ENCODE results near the gene TAS2R46. TPM values are rescaled to one million over a fixed set of nuclear protein-coding genes. Genes with fewer than 3 reads are reported as not detected.
"Not testable (repeated sequence)": the region's sequence is repeated elsewhere in the genome, so short reads cannot be mapped to it uniquely, and the experiment has no call there.

The TAS2R46 gene, protein sequence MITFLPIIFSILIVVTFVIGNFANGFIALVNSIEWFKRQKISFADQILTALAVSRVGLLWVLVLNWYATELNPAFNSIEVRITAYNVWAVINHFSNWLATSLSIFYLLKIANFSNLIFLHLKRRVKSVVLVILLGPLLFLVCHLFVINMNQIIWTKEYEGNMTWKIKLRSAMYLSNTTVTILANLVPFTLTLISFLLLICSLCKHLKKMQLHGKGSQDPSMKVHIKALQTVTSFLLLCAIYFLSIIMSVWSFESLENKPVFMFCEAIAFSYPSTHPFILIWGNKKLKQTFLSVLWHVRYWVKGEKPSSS
- polyA plus RNA-seq (2013, experiment 1 of 2) = not detected
- not detected for polyA plus RNA-seq (2013, experiment 2 of 2)

DNA sequence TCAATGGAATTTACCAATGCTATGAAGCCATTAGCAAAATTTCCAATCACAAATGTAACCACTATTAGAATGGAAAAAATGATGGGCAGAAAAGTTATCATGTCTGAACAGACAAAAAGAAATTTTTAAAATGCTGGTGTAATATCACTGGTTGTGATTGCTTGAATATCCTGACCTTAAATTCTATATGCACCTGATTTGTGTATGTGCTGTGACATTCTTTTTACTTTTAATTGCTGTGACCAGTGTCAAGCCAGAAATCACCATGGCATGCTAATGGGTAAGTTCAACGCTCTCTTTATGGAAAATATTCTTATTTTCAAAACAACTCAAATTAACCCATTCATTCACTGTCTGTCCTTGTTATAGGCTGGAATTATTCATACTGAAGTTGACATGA, at the start of gene TAS2R46:
Gene TAS2R46 (minus strand): TSS at position 101 of the 400 bp plus-strand sequence. CDS start 0 bp downstream, at position 101.
- WGBS = 100% methylated on average over 1 of the region's 1 CpG
- H3K4me1 ChIP-seq (ENCODE audit: insufficient read depth, low read length); H3K36me3 ChIP-seq (ENCODE audit: insufficient read depth, low read length); H3K9me3 ChIP-seq (ENCODE audit: insufficient read depth, low read depth, low read length); H3K27me3 ChIP-seq (ENCODE audit: insufficient read depth, low read length); H3K9ac ChIP-seq (ENCODE audit: low read depth, low read length); H3K27ac ChIP-seq (ENCODE audit: low read depth, low read length); H3K4me3 ChIP-seq (ENCODE audit: low read length): not testable (repeated sequence)

DNA sequence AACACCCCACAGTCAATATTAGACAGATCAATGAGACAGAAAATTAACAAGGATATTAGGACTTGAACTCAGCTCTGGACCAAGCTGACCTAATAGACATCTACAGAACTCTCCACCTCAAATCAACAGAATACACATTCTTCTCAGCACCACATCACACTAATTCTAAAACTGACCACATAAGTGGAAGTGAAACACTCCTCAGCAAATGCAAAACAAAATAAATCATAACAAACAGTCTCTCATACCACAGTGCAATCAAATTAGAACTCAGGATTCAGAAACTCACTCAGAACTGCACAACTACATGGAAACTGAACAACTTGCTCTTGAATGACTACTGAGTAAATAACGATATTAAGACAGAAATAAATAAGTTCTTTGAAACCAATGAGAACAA, 49.1 kb upstream of the TAS2R46 start:
- H3K36me3 ChIP-seq (ENCODE audit: insufficient read depth, low read length) = peaks cover 12% of the 10 kb centered on the region; the same call in 1 of the 2 replicates
- H3K27me3 ChIP-seq (ENCODE audit: insufficient read depth, low read length); H3K27ac ChIP-seq (ENCODE audit: low read depth, low read length); H3K9me3 ChIP-seq (ENCODE audit: insufficient read depth, low read depth, low read length); H3K4me1 ChIP-seq (ENCODE audit: insufficient read depth, low read length); H3K4me3 ChIP-seq (ENCODE audit: low read length); H3K9ac ChIP-seq (ENCODE audit: low read depth, low read length): not testable (repeated sequence)
- no CpG with 5 or more reads among the region's 1 CpG for WGBS

DNA sequence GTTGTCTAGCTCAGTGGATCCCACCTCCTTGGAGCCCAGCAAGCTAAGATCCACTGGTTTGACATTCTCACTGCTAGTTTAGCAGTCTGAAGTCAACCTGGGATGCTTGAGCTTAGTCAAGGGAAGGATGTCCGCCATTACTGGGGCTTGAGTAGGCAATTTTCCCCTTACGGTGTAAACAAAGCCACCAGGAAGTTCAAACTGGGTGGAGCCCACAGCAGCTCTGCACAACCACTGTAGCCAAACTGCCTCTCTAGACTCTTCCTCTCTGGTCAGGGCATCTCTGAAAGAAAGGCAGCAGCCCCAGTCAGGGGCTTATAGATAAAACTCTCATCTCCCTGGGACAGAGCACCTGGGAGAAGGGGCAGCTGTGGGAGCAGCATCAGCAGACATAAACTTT, 46.8 kb upstream of the TAS2R46 start:
- H3K4me3 ChIP-seq (ENCODE audit: low read length) = no peak overlapping the region
- no peak overlapping the region for H3K27ac ChIP-seq (ENCODE audit: low read depth, low read length)
- H3K9me3 ChIP-seq (ENCODE audit: insufficient read depth, low read depth, low read length) = peaks cover 3% of the 10 kb centered on the region; the same call in 1 of the 2 replicates
- H3K36me3 ChIP-seq (ENCODE audit: insufficient read depth, low read length) = peaks cover 11% of the 10 kb centered on the region; the same call in 1 of the 2 replicates
- H3K27me3 ChIP-seq (ENCODE audit: insufficient read depth, low read length) = no peaks in the 10 kb centered on the region
- 95% methylated on average over 2 of the region's 2 CpGs for WGBS
- no peaks in the 10 kb centered on the region for H3K4me1 ChIP-seq (ENCODE audit: insufficient read depth, low read length)
- no peak overlapping the region for H3K9ac ChIP-seq (ENCODE audit: low read depth, low read length)

DNA sequence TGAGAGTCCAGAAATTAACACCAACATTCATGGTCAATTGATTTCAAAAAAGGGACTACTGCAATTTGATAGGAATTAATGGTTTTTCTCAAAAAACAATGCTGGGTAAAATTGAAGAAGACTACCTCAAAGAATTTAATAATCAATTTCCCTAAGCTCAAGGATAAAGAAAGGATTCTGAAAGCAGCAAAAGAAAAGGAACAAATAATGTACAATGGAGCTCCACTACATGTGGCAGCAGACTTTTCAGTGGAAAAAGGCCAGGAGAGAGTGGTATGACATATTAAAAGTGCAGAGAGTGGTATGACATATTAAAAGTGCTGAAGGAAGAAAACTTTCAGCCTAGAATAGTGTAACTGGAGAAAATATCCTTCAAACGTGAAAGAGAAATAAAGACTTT, 45.6 kb upstream of the TAS2R46 start:
- Histone ChIP-seq H3K27ac (ENCODE audit: low read depth, low read length) (no peak overlapping the region), H3K4me1 (ENCODE audit: insufficient read depth, low read length) (no peaks in the 10 kb centered on the region), H3K9ac (ENCODE audit: low read depth, low read length) (no peak overlapping the region), H3K27me3 (ENCODE audit: insufficient read depth, low read length) (no peaks in the 10 kb centered on the region), H3K9me3 (ENCODE audit: insufficient read depth, low read depth, low read length) (no peaks in the 10 kb centered on the region; the same call in 1 of the 2 replicates), H3K36me3 (ENCODE audit: insufficient read depth, low read length) (peaks cover 11% of the 10 kb centered on the region; the same call in 1 of the 2 replicates), H3K4me3 (ENCODE audit: low read length) (no peak overlapping the region)
- no CpG with 5 or more reads among the region's 1 CpG for WGBS

DNA sequence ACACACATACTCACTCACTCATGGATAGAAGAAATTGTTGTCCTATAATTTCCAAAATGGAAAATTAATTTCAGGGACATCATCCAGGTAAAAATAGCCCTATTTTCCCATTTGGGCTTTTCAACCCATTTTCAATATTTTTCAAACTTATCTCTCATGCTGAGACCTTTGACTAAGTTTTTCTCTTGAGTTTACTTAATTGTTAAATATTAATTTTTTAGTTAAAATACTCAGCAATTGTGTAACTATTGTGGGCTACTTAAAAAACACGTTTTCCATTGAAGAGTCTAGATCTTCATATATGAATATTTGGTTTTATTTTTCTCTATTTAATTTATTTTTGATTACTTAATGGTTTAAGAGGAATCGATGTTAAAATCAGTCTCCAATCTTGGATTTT, 44.2 kb upstream of the TAS2R46 start:
- Histone ChIP-seq H3K27me3 (ENCODE audit: insufficient read depth, low read length) (no peaks in the 10 kb centered on the region), H3K9me3 (ENCODE audit: insufficient read depth, low read depth, low read length) (no peaks in the 10 kb centered on the region), H3K4me3 (ENCODE audit: low read length) (no peak overlapping the region), H3K9ac (ENCODE audit: low read depth, low read length) (no peak overlapping the region), H3K27ac (ENCODE audit: low read depth, low read length) (no peak overlapping the region), H3K4me1 (ENCODE audit: insufficient read depth, low read length) (no peaks in the 10 kb centered on the region), H3K36me3 (ENCODE audit: insufficient read depth, low read length) (peaks cover 11% of the 10 kb centered on the region; the same call in 1 of the 2 replicates)
- WGBS = no CpG with 5 or more reads among the region's 2 CpGs

DNA sequence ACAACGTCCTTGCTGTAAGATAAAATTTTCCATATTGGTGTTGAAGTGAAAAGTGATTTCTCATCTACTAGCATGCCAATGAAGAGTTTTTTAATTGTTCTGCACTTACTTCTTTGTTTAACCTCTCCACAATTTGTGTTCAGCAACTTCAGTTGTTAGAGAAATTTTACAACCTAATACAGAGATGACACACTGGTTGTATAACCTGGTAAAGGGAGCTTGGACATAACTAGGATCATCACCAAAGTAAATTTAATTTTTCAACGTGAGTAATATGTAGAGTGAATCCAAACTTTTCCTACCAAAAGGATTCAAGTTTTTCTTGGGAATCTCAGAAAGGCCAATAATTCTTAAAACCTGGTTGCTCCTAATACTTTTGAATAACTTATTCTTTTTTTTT, 43.5 kb upstream of the TAS2R46 start:
- H3K9ac ChIP-seq (ENCODE audit: low read depth, low read length) = no peak overlapping the region
- H3K4me3 ChIP-seq (ENCODE audit: low read length) = no peak overlapping the region
- H3K4me1 ChIP-seq (ENCODE audit: insufficient read depth, low read length) = no peaks in the 10 kb centered on the region
- H3K27me3 ChIP-seq (ENCODE audit: insufficient read depth, low read length) = no peaks in the 10 kb centered on the region
- no peak overlapping the region for H3K27ac ChIP-seq (ENCODE audit: low read depth, low read length)
- WGBS = 71% methylated on average over 1 of the region's 2 CpGs
- peaks cover 15% of the 10 kb centered on the region; the same call in 1 of the 2 replicates for H3K36me3 ChIP-seq (ENCODE audit: insufficient read depth, low read length)
- H3K9me3 ChIP-seq (ENCODE audit: insufficient read depth, low read depth, low read length) = no peaks in the 10 kb centered on the region

DNA sequence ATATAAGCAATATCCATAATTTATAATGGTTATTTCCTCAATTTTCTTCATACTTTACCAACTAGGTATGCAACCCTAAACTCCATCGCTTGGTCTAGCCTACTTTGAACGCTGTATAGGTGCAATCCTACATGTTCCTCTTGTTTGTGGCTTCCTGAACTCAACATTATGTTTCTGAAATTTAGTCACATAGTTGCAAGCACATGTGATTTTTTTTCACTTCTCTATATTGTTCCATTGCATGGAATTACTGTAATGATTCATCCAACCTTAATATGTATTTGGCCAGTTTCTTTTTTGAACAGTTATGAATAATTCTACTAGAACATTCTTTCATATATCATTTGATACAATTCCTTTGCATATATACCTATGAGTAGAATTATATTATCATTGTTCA, 32.8 kb upstream of the TAS2R46 start:
- H3K4me3 ChIP-seq (ENCODE audit: low read length); H3K9me3 ChIP-seq (ENCODE audit: insufficient read depth, low read depth, low read length); H3K27me3 ChIP-seq (ENCODE audit: insufficient read depth, low read length); H3K36me3 ChIP-seq (ENCODE audit: insufficient read depth, low read length); H3K27ac ChIP-seq (ENCODE audit: low read depth, low read length); H3K4me1 ChIP-seq (ENCODE audit: insufficient read depth, low read length); H3K9ac ChIP-seq (ENCODE audit: low read depth, low read length): not testable (repeated sequence)
- WGBS = no CpG with 5 or more reads among the region's 2 CpGs

DNA sequence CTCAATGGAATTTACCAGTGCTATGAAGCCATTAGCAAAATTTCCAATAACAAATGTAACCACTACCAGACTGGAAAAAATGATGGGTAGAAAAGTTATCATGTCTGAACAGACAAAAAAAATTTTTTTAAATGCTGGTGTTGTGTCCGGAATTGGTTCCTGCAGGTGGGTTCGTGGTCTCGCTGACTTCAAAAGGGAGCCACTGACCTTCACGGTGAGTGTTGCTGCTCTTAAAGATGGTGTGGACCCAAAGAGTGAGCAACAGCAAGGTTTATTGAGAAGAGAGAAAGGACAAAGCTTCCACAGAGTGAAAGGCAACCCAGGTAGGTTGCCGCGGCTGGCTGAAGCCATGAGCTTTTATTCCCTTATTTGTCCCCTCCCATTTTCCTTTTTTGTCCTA, 30.0 kb upstream of the TAS2R46 start, which contains the start of gene TAS2R43:
Gene TAS2R43 (minus strand): TSS at position 186 of the 400 bp plus-strand sequence. CDS start 84 bp downstream, at position 102.
- no CpG with 5 or more reads among the region's 6 CpGs for WGBS
- no peaks in the 10 kb centered on the region for H3K9me3 ChIP-seq (ENCODE audit: insufficient read depth, low read depth, low read length)
- H3K4me1 ChIP-seq (ENCODE audit: insufficient read depth, low read length) = no peaks in the 10 kb centered on the region
- H3K9ac ChIP-seq (ENCODE audit: low read depth, low read length) = no peak within 1 kb of the TSS
- no peaks in the 10 kb centered on the region for H3K27me3 ChIP-seq (ENCODE audit: insufficient read depth, low read length)
- H3K36me3 ChIP-seq (ENCODE audit: insufficient read depth, low read length) = no peaks in the 10 kb centered on the region
- H3K4me3 ChIP-seq (ENCODE audit: low read length) = no peak within 1 kb of the TSS
- no peak within 1 kb of the TSS for H3K27ac ChIP-seq (ENCODE audit: low read depth, low read length)

DNA sequence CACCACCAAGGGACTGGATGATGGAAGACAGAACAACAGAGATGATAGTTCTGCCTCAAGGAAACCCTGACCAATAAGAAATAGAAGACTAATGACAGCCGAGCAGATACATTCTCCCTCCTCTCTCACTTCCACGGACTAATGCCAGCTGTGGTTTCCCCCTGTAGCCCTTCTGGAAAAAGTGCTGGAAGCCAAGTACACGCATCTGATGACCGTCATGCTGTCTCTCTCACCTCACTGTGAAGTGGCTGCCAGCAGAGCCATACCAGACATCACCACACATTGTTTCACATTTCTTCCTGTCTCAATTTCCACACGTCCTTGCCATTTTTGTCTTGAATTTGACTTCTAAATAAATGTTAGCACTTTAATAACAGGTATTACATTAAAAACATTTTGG, 27.2 kb upstream of the TAS2R46 start:
- no CpG with 5 or more reads among the region's 5 CpGs for WGBS
- no peak overlapping the region for H3K27ac ChIP-seq (ENCODE audit: low read depth, low read length)
- no peak overlapping the region for H3K9ac ChIP-seq (ENCODE audit: low read depth, low read length)
- H3K36me3 ChIP-seq (ENCODE audit: insufficient read depth, low read length) = no peaks in the 10 kb centered on the region
- H3K9me3 ChIP-seq (ENCODE audit: insufficient read depth, low read depth, low read length) = no peaks in the 10 kb centered on the region
- no peak overlapping the region for H3K4me3 ChIP-seq (ENCODE audit: low read length)
- no peaks in the 10 kb centered on the region for H3K4me1 ChIP-seq (ENCODE audit: insufficient read depth, low read length)
- H3K27me3 ChIP-seq (ENCODE audit: insufficient read depth, low read length) = no peaks in the 10 kb centered on the region

DNA sequence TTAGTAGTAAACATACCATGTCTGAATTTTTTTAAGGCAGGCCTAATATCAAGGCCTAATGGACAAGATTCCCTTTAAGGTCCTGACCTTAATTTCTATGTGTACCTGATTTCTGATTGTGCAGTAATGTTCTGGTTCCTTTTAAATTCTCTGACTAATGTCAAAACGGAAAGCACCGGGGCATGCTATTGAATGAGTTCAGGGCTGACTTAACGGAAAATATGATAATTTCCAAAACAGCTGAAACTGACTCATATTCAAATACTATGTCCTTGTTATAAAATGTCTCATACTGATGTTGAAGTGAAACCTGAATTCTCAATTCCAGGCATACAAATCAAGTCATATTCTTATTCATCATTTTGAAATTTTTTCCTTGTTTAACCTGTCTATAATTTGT, 23.3 kb upstream of the TAS2R46 start:
- H3K36me3 ChIP-seq (ENCODE audit: insufficient read depth, low read length) = no peaks in the 10 kb centered on the region
- H3K27me3 ChIP-seq (ENCODE audit: insufficient read depth, low read length) = no peaks in the 10 kb centered on the region
- no peak overlapping the region for H3K4me3 ChIP-seq (ENCODE audit: low read length)
- no peak overlapping the region for H3K27ac ChIP-seq (ENCODE audit: low read depth, low read length)
- WGBS = no CpG with 5 or more reads among the region's 3 CpGs
- no peak overlapping the region for H3K9ac ChIP-seq (ENCODE audit: low read depth, low read length)
- H3K4me1 ChIP-seq (ENCODE audit: insufficient read depth, low read length) = no peaks in the 10 kb centered on the region
- H3K9me3 ChIP-seq (ENCODE audit: insufficient read depth, low read depth, low read length) = 0 out of 2 replicates have a peak, but pooled peaks cover 3% of the 10 kb centered on the region

DNA sequence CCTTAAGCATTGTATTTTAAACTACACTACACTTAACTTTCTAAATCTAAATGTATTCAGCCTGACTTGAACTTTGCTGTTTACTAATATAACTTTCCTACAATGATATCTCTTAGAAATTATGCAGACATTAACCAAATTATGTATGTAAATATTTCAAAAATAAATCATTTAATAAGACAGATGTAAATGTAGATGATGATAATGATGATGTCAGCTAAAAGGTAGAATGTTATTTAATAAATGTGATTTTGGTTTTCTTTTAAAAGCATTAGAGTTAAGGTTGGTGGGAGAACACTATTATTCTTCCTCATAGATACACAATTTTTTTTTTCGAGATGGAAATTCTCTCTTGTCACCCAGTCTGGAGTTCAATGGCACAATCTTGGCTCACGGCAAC, 19.9 kb upstream of the TAS2R46 start:
- WGBS = no CpG with 5 or more reads among the region's 2 CpGs
- Histone ChIP-seq H3K4me1 (ENCODE audit: insufficient read depth, low read length) (no peaks in the 10 kb centered on the region), H3K27me3 (ENCODE audit: insufficient read depth, low read length) (no peaks in the 10 kb centered on the region), H3K9ac (ENCODE audit: low read depth, low read length) (no peak overlapping the region), H3K36me3 (ENCODE audit: insufficient read depth, low read length) (no peaks in the 10 kb centered on the region), H3K27ac (ENCODE audit: low read depth, low read length) (no peak overlapping the region), H3K9me3 (ENCODE audit: insufficient read depth, low read depth, low read length) (0 out of 2 replicates have a peak, but pooled peaks cover 3% of the 10 kb centered on the region), H3K4me3 (ENCODE audit: low read length) (no peak overlapping the region)
